ENCODE measurements around the gene MPHOSPH9.
A peak's percentile ranks its signal among the peaks of the same experiment; 100 is the strongest.
"Not testable (repeated sequence)": the region's sequence is repeated elsewhere in the genome, so short reads cannot be mapped to it uniquely, and the experiment has no call there.

The MPHOSPH9 gene

GRCh38 chr12:123260081-123260480 is 27.1 kb upstream of the MPHOSPH9 start:
- no peak for DNase-seq
- ChIA-PET POLR2A (no interaction called here), CTCF (interaction anchor here (1.8 to 2.0 kb wide), 2 partner anchors 8 to 12 kb away, joined by 4 to 6 read pairs; no protein-coding TSS in a partner anchor)
- Histone ChIP-seq H3K9me3 (ENCODE audit: control extremely low read depth in 1 of 5, control insufficient read depth in 4 of 5, insufficient read depth in 2 of 5, low read depth in 1 of 5, low read length in 4 of 5) (no peaks in the 10 kb centered on the region), H3K36me3 (ENCODE audit: control insufficient read depth in 4 of 4, insufficient read depth in 4 of 4, low read length in 3 of 4) (peaks cover 34 to 81% (median 56%) of the 10 kb centered on the region in 4 experiments), H3K27ac (ENCODE audit: insufficient read depth in 1 of 2, low read depth in 1 of 2, low read length in 2 of 2, poor library complexity in 1 of 2, severe bottlenecking in 2 of 2) (no peak overlapping the region), H3K4me1 (ENCODE audit: control extremely low read depth in 1 of 4, control insufficient read depth in 4 of 4, insufficient read depth in 4 of 4, low read length in 3 of 4) (peaks cover 0 to 6% (median 2%) of the 10 kb centered on the region in 4 experiments), H3K27me3 (replicated peaks in 2 of 5; ENCODE audit: control insufficient read depth in 4 of 5, insufficient read depth in 5 of 5, low read length in 4 of 5) (no peaks in the 10 kb centered on the region), H3K4me3 (ENCODE audit: control insufficient read depth in 1 of 7, extremely low read depth in 1 of 7, insufficient read depth in 4 of 7, low read depth in 2 of 7, low read length in 6 of 7) (no peak overlapping the region)
- 89% methylated on average over 7 of the region's 9 CpGs for WGBS (ENCODE audit: insufficient coverage)

GRCh38 chr12:123258593-123258992 is 25.7 kb upstream of the MPHOSPH9 start:
- CTCF ChIA-PET, result interaction anchor here (1.1 to 2.0 kb wide), 3 partner anchors 9 to 11 kb away, joined by 3 to 6 read pairs (median 4); no protein-coding TSS in a partner anchor
- DNase-seq, result no peak
- POLR2A ChIA-PET, result no interaction called here

GRCh38 chr12:123254853-123255446 is 22.0 kb upstream of the MPHOSPH9 start:
- peaks cover 0 to 21% (median 15%) of the 10 kb centered on the region in 4 experiments for H3K4me1 ChIP-seq (ENCODE audit: control extremely low read depth in 1 of 4, control insufficient read depth in 4 of 4, insufficient read depth in 4 of 4, low read length in 3 of 4)
- peak overlapping the region in 1 of 2 experiments; percentile 0 for H3K27ac ChIP-seq (ENCODE audit: insufficient read depth in 1 of 2, low read depth in 1 of 2, low read length in 2 of 2, poor library complexity in 1 of 2, severe bottlenecking in 2 of 2)
- WGBS (ENCODE audit: insufficient coverage), result 96% methylated on average over 3 of the region's 5 CpGs
- ChIA-PET POLR2A (no interaction called here), CTCF (interaction anchor here (1.2 to 2.9 kb wide), 2 partner anchors 10 to 13 kb away, joined by 3 to 9 read pairs; no protein-coding TSS in a partner anchor)
- peaks cover 13 to 62% (median 49%) of the 10 kb centered on the region in 4 experiments for H3K36me3 ChIP-seq (ENCODE audit: control insufficient read depth in 4 of 4, insufficient read depth in 4 of 4, low read length in 3 of 4)
- H3K9me3 ChIP-seq (ENCODE audit: control extremely low read depth in 1 of 5, control insufficient read depth in 4 of 5, insufficient read depth in 2 of 5, low read depth in 1 of 5, low read length in 4 of 5), result no peaks in the 10 kb centered on the region
- no peaks in the 10 kb centered on the region for H3K27me3 ChIP-seq (replicated peaks in 2 of 5; ENCODE audit: control insufficient read depth in 4 of 5, insufficient read depth in 5 of 5, low read length in 4 of 5)
- H3K4me3 ChIP-seq (ENCODE audit: control insufficient read depth in 1 of 7, extremely low read depth in 1 of 7, insufficient read depth in 4 of 7, low read depth in 2 of 7, low read length in 6 of 7), result no peak overlapping the region
- no peak for DNase-seq

More at GRCh38 chr12:123258593-123258992, 25.7 kb upstream of the MPHOSPH9 start:
- Histone ChIP-seq H3K27ac (ENCODE audit: insufficient read depth in 1 of 2, low read depth in 1 of 2, low read length in 2 of 2, poor library complexity in 1 of 2, severe bottlenecking in 2 of 2) (peak overlapping the region in 1 of 2 experiments; percentile 16), H3K4me3 (ENCODE audit: control insufficient read depth in 1 of 7, extremely low read depth in 1 of 7, insufficient read depth in 4 of 7, low read depth in 2 of 7, low read length in 6 of 7) (no peak overlapping the region), H3K4me1 (ENCODE audit: control extremely low read depth in 1 of 4, control insufficient read depth in 4 of 4, insufficient read depth in 4 of 4, low read length in 3 of 4) (no peaks in the 10 kb centered on the region), H3K36me3 (ENCODE audit: control insufficient read depth in 4 of 4, insufficient read depth in 4 of 4, low read length in 3 of 4) (peaks cover 38 to 88% (median 64%) of the 10 kb centered on the region in 4 experiments), H3K27me3 (replicated peaks in 2 of 5; ENCODE audit: control insufficient read depth in 4 of 5, insufficient read depth in 5 of 5, low read length in 4 of 5) (no peaks in the 10 kb centered on the region), H3K9me3 (ENCODE audit: control extremely low read depth in 1 of 5, control insufficient read depth in 4 of 5, insufficient read depth in 2 of 5, low read depth in 1 of 5, low read length in 4 of 5) (no peaks in the 10 kb centered on the region)
- WGBS (ENCODE audit: insufficient coverage), result 100% methylated on average over 2 of the region's 4 CpGs

GRCh38 chr12:123253641-123254459 is 20.9 kb upstream of the MPHOSPH9 start:
- no peak for DNase-seq
- ChIA-PET CTCF (interaction anchor here (4.5 kb wide), 1 partner anchor 10 kb away, joined by 22 read pairs; no protein-coding TSS in a partner anchor), POLR2A (no interaction called here)
- H3K4me3 ChIP-seq (ENCODE audit: control insufficient read depth in 1 of 7, extremely low read depth in 1 of 7, insufficient read depth in 4 of 7, low read depth in 2 of 7, low read length in 6 of 7), result no peak overlapping the region
- no peaks in the 10 kb centered on the region for H3K9me3 ChIP-seq (ENCODE audit: control extremely low read depth in 1 of 5, control insufficient read depth in 4 of 5, insufficient read depth in 2 of 5, low read depth in 1 of 5, low read length in 4 of 5)
- peaks cover 0 to 21% (median 15%) of the 10 kb centered on the region in 4 experiments for H3K4me1 ChIP-seq (ENCODE audit: control extremely low read depth in 1 of 4, control insufficient read depth in 4 of 4, insufficient read depth in 4 of 4, low read length in 3 of 4)
- H3K27ac ChIP-seq (ENCODE audit: insufficient read depth in 1 of 2, low read depth in 1 of 2, low read length in 2 of 2, poor library complexity in 1 of 2, severe bottlenecking in 2 of 2), result no peak overlapping the region
- H3K27me3 ChIP-seq (replicated peaks in 2 of 5; ENCODE audit: control insufficient read depth in 4 of 5, insufficient read depth in 5 of 5, low read length in 4 of 5), result no peaks in the 10 kb centered on the region
- H3K36me3 ChIP-seq (ENCODE audit: control insufficient read depth in 4 of 4, insufficient read depth in 4 of 4, low read length in 3 of 4), result peaks cover 11 to 54% (median 43%) of the 10 kb centered on the region in 4 experiments
- 96% methylated on average over 24 of the region's 24 CpGs for WGBS (ENCODE audit: insufficient coverage)

- Histone ChIP-seq H3K27ac (ENCODE audit: insufficient read depth in 1 of 2, low read depth in 1 of 2, low read length in 2 of 2, poor library complexity in 1 of 2, severe bottlenecking in 2 of 2) (peak overlapping the region in 1 of 2 experiments; percentile 71), H3K36me3 (ENCODE audit: control insufficient read depth in 4 of 4, insufficient read depth in 4 of 4, low read length in 3 of 4) (peaks cover 5 to 48% (median 38%) of the 10 kb centered on the region in 4 experiments), H3K4me1 (ENCODE audit: control extremely low read depth in 1 of 4, control insufficient read depth in 4 of 4, insufficient read depth in 4 of 4, low read length in 3 of 4) (peaks cover 0 to 21% (median 15%) of the 10 kb centered on the region in 4 experiments)
- DNase-seq; H3K9me3 ChIP-seq (ENCODE audit: control extremely low read depth in 1 of 5, control insufficient read depth in 4 of 5, insufficient read depth in 2 of 5, low read depth in 1 of 5, low read length in 4 of 5); H3K4me3 ChIP-seq (ENCODE audit: control insufficient read depth in 1 of 7, extremely low read depth in 1 of 7, insufficient read depth in 4 of 7, low read depth in 2 of 7, low read length in 6 of 7); H3K27me3 ChIP-seq (replicated peaks in 2 of 5; ENCODE audit: control insufficient read depth in 4 of 5, insufficient read depth in 5 of 5, low read length in 4 of 5); POLR2A ChIA-PET: not testable (repeated sequence)
- WGBS (ENCODE audit: insufficient coverage), result 93% methylated on average over 3 of the region's 9 CpGs
- CTCF ChIA-PET, result interaction anchor here (0.6 to 4.5 kb wide), 4 partner anchors 10 to 36 kb away, joined by 3 to 22 read pairs (median 4); no protein-coding TSS in a partner anchor
Measured at GRCh38 chr12:123252365-123252764, 19.4 kb upstream of the MPHOSPH9 start.

- WGBS (ENCODE audit: insufficient coverage), result 93% methylated on average over 2 of the region's 8 CpGs
- Histone ChIP-seq H3K27ac (ENCODE audit: insufficient read depth in 1 of 2, low read depth in 1 of 2, low read length in 2 of 2, poor library complexity in 1 of 2, severe bottlenecking in 2 of 2) (peak overlapping the region; percentile 54 to 71), H3K27me3 (replicated peaks in 2 of 5; ENCODE audit: control insufficient read depth in 4 of 5, insufficient read depth in 5 of 5, low read length in 4 of 5) (no peaks in the 10 kb centered on the region), H3K9me3 (ENCODE audit: control extremely low read depth in 1 of 5, control insufficient read depth in 4 of 5, insufficient read depth in 2 of 5, low read depth in 1 of 5, low read length in 4 of 5) (peaks cover 0 to 6% (median 0%) of the 10 kb centered on the region in 5 experiments), H3K4me3 (ENCODE audit: control insufficient read depth in 1 of 7, extremely low read depth in 1 of 7, insufficient read depth in 4 of 7, low read depth in 2 of 7, low read length in 6 of 7) (peak overlapping the region in 2 of 7 experiments; percentile 28 to 52), H3K36me3 (ENCODE audit: control insufficient read depth in 4 of 4, insufficient read depth in 4 of 4, low read length in 3 of 4) (peaks cover 5 to 42% (median 33%) of the 10 kb centered on the region in 4 experiments), H3K4me1 (ENCODE audit: control extremely low read depth in 1 of 4, control insufficient read depth in 4 of 4, insufficient read depth in 4 of 4, low read length in 3 of 4) (peaks cover 0 to 21% (median 15%) of the 10 kb centered on the region in 4 experiments)
- no peak for DNase-seq
- CTCF ChIA-PET, result interaction anchor here (1.0 to 4.5 kb wide), 6 partner anchors 9 to 65 kb away, joined by 3 to 22 read pairs (median 4); no protein-coding TSS in a partner anchor
- POLR2A ChIA-PET, result interaction anchor here (1.5 kb wide), 1 partner anchor 9 kb away, joined by 6 read pairs; no protein-coding TSS in a partner anchor
Measured at GRCh38 chr12:123251403-123252076, 18.6 kb upstream of the MPHOSPH9 start.
